GM19467 (cell line): ENCODE measurements around the gene LMBRD1.
"Not testable (repeated sequence)": the region's sequence is repeated elsewhere in the genome, so short reads cannot be mapped to it uniquely, and the experiment has no call there.

Experiments
- ATAC-seq: cut with Tn5 transposase; IDR thresholded peaks from one replicate; pipeline ENCODE4 v1.9.1; 2021; ENCODE audit warnings: mild to moderate bottlenecking, moderate library complexity; ENCODE audit not compliant: unreplicated experiment

LMBRD1 gene

DNA sequence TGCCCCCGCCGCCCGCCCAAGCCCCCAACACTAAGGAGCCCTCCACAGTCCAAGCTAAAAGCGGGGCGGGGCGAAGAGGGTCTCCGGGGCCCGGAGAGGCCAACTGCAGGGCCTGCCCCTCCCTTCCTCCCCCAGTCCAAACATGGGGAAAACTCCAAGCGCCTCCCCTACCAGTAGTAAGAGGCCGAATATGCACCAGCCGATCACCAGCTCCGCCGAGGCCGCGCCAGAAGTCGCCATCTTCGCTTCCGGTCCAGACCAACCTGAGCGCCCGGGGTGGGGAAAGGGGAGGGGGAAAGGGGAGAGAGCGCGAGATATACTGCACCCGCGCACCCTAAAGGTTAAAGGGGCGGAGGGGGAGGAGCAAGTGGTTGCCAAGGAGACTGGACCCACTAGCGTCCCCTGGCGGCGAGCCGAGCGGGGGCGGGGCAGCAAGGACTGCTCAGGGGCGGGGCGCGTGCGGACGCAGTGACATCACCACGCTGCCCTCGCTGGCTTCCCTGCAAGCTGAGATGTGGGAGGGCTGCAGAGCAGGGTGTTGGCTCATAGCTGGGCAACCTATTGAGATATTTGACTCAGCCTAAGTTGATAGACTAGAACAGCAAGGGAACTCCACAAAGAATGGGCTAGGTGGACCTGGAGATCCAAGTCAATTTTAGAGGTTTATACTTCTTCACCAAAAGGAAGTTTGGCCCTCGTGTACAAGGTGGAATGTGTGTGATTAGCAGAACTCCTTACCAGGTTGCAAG is at the start of gene LMBRD1:
Gene LMBRD1, minus strand, starts transcription at position 369 of the 749 bp plus-strand sequence. Its CDS starts 129 bp downstream, at position 240.
- peak; percentile 89 for ATAC-seq

DNA sequence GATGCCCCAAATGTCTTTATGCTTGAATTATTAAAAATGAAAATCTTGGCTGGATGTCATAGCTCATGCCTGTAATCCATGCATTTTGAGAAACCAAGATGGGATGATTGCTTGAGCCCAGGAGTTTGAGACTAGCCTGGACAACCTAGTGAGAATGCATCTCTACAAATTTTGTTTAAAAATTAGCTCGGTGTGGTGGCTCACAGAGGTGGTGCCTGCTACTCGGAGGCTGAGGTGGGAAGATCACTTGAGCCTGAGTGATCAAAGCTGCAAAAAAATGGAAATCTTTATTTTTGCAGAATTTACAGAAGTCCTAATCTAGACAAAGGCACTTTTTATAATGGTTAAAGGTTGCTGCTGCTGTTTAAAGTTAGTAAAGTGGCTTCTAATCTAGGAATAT is 49.5 kb upstream of the LMBRD1 start:
- no peak for ATAC-seq

DNA sequence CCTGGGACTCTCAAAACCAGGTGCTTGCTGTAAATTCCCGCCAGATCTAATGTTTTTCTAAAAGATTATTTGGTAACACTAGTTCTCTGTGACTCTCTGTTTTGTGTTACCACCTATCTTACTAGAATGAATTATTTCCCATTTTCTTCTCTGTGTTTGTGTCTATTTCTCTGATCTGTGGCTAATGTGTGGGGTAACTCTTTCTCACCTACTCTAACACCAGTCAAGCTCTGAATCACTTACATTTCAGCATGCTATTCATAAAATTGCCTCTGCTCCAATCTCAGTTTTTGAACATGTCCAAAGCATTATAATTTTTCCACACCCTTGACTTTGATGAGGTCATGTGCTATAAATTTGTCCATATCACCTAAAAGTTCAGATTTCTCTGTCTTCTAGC is 46.4 kb upstream of the LMBRD1 start:
- no peak for ATAC-seq

DNA sequence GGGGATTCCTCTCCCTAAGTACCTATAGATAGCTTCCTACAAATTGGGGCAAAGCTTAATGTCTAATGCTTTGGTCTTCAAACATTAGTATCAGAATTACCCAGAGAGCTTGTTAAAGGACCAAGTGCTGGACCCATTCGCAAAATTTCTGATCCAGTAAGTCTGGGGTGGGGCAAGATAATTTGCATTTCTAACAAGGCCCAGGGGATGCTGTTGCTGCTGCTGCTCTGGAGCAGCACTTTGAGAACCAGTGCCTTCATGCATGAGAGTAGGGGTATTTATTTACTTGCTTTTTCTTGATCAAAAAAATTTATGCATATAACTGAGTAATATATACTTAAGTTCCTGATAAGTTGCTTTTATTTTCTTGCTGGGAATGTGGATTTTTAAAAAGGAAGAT is 45.1 kb upstream of the LMBRD1 start:
- ATAC-seq: no peak

DNA sequence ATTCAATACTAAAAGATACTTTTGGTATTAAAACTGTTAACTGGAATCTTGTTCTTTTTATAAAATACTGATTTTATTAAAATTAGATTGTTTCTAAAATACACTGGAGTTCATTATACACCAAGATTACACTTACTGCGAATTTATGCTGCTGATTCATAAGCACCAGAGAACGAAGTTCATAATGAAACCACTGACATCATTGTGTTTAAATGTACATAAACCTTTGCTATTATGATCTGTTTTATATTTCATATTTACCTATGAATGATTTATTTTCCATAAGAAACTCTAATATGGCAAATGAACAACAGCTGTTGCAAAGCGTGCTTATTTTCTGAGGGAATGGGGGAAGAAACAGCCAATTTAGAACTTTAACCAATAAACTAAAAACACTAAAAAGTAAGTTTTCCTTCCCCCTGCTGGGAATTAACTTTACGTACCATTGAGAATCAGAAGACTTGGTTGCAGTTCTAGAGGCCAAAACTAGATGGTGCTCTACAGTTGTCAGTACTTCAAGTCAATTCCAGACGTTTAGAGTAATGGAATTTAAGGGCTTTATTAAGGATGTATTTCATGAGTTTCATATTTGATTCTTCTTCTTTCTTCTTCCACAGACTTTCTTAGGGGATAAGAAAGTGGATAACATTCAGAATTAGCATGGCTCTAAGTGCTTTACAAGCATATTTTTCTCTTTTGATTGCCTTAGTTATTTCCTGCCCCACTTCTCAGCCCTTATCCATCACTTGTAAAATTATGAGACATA is 38.8 kb upstream of the LMBRD1 start:
- peak; percentile 65 for ATAC-seq

DNA sequence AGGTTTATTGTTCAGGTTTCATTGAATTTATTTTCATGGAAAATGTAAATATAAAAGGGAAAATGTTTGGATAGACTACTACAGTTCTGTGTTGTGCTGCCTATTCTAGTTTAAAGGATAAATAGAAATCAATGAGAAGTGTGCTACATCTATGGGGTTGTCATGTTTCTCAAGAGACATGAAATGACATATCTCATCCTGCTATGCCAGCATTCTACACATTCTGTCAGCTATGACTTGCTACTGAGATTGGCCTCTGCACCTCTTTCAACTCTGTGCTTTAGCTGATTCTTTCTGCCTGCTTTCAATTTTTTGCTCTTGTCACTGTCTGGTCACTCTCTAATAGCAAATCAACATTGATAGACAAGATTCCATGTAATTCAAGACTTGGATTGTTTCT is 35.7 kb upstream of the LMBRD1 start:
- no peak for ATAC-seq

DNA sequence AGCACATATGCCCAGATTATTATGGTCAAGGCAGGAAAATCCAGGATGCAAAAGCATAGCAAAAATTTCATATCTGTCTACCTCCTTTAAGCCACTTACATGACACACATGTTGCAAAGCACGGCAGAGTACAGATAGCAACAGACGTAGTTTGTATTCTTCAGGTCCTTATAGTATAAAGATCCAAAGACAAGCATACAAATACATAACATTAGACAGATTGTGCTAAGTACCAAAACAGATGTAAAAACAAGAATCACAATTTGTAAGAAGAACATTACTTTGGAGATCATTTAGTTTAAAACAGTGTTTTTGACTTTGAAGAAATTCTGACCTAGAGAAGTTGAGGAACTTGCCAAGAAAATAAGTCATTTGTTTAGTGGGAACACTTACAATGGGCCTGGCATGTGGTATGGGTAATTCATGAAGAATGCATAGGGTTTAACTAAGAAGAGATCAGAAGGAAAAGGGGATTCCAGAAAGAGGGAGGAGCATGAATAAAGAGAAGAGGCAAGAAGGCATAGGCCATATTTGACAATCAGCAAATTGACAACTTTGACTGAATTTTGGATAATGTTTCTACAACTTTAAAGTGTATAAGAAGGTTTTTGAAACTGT is 30.6 kb upstream of the LMBRD1 start:
- ATAC-seq: no peak

DNA sequence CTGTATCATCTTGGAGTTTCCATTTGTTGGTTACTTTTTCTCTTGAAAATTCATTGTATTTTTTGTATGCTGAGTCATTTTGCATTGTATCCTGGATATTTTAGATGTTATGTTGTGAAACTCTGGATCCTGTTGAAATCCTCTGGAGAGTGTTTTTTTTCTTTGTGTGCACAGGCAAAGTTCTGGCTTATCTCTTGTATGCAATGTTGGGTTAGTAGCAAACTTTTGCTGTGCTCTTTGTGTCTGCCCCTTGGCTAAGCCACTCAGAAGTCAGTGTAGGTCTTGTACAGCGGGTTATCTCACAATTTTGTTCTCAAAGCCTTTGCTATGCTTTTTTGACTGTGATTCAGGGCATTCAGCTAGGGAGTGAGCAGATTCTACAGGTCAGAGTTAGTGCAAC is 29.1 kb upstream of the LMBRD1 start:
- ATAC-seq: no peak

DNA sequence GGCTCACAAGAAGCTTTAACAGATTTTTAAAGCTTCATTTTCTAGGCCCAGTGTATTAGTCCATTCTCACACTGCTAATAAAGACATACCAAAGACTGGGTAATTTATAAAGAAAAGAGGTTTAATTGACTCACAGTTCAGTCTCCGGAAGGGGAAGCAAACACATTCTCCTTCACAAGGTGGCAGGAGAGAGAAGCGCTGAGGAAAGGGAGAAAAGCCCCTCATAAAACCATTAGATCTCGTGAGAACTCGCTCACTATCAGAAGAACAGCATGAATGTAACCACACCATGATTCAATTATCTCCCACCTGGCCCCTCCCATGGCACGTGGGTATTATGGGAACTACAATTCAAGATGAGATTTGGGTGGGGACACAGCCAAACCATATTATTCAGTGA is 27.5 kb upstream of the LMBRD1 start:
- ATAC-seq: not testable (repeated sequence)

DNA sequence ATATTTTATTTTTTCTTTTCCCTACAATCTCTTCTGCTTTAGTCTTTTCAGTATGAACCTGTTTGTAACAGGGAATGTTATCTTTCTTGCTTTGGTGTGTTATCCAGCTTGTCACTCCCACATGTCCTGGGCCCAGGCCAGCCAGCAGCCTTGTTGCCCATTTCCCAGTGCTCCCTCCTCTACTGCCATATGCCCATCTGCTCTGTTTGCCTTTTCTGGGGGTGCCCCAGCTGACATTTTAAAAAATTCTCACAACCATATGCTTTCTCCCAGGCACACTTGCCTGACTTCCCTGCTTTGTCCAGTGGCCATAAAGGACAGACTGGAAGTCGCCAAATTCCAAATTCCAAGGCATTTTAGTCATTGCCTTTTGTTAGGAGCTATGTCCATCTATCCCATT is 23.6 kb upstream of the LMBRD1 start:
- no peak for ATAC-seq

DNA sequence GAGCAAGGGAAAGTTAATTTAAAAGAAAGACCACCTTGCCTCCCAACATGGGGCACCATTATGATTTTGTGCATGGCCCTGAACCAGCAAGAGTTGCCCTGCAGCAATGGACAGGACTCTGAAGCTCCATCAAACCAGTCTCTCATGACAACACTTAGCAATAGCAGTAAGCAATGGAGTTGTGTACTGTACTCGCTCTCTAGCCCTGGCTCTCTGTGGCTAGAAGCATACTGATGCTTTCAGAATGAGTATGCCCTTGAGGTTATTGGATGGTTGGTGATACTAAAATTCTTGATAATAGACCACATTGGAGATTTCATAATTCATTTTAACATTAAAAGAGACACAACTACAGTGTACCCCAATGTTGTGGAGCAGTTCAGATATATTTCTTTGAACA is 23.2 kb upstream of the LMBRD1 start:
- no peak for ATAC-seq

DNA sequence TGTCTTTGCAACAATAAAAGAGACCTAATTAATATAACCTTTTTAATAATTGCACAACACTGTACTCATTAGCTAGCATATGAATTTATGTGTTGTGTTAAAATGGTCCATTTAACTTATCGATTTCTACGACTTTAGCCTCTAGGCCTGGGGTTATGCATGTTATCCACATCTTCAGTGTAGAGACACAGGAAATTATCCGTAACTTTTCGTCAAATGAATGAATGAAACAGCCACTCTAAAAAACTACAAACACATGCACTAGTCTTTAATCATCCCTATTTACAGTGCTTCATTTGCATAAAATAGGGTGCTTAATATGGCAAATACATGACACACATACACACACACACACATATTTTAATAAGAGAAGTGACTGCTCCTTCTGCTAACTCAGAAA is 22.3 kb upstream of the LMBRD1 start:
- no peak for ATAC-seq

DNA sequence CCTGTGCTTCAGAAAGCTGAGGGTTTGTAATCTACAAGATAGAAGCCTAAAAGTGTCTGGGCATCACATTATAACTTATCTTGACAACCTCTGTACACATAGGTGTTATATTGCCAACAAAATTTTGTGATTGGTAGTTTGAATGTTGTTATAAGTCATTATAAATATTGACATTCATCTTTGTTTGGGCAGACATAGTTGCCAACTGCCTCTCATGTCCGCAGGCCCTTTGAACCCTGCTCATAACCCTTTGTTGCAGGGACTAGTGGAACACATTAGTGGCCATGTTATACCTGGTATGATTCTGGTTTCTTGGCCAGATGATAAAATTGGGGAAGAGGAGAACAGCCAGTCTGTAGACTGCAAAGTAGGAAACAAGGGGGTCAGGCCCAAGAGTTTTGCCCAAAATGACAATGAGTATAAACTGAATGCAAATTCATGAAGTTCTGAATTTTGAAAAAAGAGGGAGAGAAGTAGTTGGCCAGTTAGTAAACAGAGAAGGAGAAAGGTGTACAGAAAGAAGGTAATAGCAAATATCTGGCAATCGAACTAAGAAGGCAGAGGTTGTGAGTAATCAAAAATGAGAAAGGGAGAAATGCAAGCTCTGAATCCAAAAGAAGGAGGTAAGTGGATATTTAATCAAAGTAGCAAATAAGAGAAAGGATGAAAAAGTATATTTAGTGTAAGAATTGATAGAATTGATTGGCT is 21.6 kb upstream of the LMBRD1 start:
- no peak for ATAC-seq

DNA sequence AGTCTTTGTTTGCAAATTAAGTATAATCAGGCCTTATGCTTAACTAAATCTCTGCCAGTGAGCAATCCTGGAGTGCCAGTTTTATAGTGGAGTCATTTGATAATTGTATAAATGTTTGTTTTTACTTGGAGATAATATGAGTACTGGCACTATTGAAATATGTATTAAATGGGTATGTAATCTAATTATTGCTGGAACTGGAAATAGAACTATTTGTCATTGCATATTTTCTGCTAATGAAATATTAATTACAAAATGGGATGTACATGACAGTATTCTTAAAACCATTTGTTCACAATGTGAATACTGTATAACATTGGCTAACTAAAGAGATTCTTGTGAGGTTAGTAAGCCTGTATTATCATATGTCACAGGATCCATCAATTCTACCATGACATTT is 20.5 kb upstream of the LMBRD1 start:
- no peak for ATAC-seq

DNA sequence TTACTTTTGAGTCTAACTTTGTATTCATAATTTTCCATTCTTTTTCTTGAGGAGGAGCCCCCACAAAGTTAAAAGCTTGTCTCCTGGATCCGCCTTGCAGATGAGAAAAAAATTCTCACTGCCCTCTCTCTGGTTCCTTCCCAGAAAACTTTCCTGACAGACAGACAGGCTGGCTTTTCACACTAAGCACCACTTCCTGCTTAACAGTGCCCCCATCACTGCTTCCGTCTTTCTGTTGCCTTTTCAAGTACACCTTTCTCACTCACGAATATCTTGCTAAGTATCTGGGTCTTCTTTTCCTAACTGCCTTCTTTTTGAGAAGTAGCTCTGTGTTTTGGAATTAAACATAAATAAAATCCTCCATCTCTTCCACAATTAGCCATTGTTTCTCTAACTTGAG is 19.8 kb upstream of the LMBRD1 start:
- no peak for ATAC-seq

DNA sequence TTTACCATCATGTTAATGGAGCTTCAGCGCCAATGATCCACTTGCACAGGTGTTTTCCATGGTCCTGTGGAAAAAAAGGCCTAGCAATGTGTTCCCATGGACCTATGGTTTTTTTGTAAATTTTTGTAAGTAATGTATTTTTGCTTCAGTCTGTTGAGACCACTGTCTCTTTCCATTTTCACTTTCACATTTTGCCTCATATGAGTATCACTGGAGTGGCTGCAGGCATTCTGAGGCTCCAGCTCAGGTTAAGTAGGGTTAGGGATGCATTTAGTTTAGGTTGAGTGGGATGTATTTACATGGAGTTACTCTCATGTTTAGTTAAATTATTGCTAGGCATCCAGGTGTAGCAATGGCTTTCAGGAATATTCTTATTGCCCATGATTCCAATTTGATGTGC is 19.2 kb upstream of the LMBRD1 start:
- ATAC-seq: peak; percentile 63

DNA sequence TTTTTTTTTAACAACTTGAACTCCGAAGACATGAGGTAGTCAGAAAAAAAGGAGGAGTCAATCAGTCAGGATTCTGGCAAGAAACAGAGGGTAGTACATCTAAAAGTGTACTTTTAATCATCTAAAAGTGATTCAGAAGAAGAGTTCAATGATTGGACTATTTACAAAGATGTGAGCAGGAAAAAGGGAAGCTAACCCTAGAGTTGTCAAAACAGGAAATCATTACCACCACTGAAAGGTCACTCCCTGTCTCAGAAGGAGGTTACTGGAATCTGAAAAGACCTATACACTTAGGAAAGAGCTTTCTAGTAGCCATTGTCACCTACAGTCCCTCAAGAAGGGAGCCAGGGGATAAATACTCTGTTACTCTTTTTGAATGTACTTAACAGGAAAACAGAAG is 16.7 kb upstream of the LMBRD1 start:
- no peak for ATAC-seq

DNA sequence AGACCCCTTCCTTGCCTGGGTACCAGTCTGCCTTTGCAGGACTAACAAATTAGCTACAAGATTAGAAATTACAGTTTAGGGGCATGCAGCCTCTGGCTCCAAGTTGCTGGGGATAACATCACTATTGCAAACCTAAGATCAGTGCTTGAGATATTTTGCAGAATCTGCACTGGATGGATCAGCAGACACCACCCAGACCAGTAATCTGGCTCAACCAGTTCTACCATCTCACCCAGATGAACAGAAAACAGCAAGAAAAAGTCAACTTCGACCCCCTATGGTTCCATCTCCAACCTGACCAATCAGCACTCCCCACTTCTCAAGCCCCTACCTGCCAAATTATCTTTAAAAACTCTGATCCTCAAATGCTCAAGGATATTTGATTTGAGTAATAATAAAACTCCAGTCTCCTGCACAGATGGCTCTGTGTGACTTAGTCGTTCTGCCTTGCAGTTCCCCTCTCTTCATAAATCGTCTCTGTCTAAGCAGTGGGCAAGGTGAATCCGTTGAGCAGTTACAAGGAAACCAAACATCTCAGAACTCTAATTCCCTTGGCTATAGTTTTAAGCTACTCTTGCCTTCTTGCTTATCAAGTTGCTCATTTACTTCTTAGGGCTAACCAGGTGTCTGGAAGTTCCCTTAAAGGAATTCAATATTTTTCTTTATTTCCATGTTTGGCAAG is 16.1 kb upstream of the LMBRD1 start:
- no peak for ATAC-seq

DNA sequence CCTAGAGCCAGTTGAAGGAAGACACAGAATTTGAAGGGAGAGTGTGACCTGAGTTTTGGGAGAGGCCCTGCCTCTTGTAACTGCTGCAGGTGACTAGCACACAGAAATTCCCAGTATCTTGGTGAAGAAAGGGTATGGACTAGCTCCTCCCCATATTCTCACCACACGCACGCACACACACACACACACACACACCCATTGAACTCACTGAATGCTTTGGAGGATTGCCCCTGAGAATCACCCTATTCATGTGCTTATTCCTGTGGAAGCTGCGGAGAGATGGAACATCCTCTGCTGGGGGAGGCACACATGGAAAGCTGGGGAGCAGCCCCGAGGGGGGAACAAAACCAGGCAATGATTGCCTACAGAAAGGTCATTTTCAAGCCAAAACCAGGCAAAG is 6.2 kb upstream of the LMBRD1 start:
- no peak for ATAC-seq

DNA sequence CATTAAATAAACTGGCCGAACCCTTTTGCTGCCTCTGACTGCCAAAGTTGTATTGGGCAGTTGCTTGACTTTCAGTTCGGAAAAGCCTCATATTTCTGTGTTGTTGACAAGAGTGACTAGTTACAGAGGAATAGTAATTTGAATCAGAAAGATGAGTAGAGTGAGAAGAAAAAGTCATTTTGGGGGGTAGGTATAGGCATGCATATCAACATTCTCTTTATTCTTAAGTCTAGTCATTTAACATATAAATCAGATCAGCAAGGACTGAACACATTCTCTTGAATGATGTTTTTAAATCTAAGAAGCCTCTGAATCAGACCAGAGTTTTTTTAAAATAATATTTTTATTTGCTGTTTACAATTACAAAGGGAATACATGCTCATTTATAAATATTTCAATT is 4.9 kb upstream of the LMBRD1 start:
- no peak for ATAC-seq

DNA sequence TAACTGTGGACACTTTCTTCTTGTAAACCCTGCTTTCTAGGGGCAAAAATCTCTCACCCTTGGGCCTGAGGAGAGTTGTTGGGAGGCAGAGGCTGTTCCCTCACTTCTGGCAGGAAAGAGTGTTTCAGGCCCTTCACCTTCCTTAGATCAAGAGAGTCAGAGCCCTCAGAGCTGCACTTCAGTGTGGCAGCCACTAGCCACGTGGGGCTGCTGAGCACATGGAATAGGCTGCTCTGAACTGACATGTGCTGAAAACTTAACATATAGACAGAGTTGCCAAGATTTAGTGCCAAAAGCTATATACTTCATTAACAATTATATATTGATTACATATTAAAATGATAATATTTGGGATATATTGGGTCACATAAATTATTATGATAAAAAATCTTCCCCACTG is 4.4 kb upstream of the LMBRD1 start:
- no peak for ATAC-seq
